ENCODE data around the gene C2. TPM values are rescaled to one million over a fixed set of nuclear protein-coding genes. Genes with fewer than 3 reads are reported as not detected.

Gene C2
- polyA plus RNA-seq (ENCODE audit: insufficient read length), result 3.9 TPM
- long read RNA-seq, donor 1, result 0 reads
- long read RNA-seq, donor 2, result 0 reads
- long read RNA-seq, donor 3, partial matches to known transcripts, result 7 of 9 reads
- long read RNA-seq, donor 3, other reads (novel, unspliced or antisense), result 0 of 9 reads
- long read RNA-seq, donor 4, result 0 reads
- long read RNA-seq, donor 5, result 0 reads
- long read RNA-seq, donor 6, result 0 reads
- long read RNA-seq, donor 7, result 0 reads
- long read RNA-seq, donor 8, result 0 reads

GRCh38 chr6:31927242-31927862 is at the start of gene C2:
TSS of gene C2 (plus strand) at chr6:31927717. CDS start at chr6:31927753, 36 bp downstream.
- DNase-seq, result no peak

- no peak for DNase-seq
These were observed 49.3 kb upstream of the C2 start for GRCh38 chr6:31878222-31878621.

- DNase-seq, result no peak
These were observed 48.8 kb upstream of the C2 start, which contains the start of gene SLC44A4 for GRCh38 chr6:31878726-31879125. TSS of gene SLC44A4 (minus strand) at chr6:31878997. CDS start at chr6:31878980, 17 bp downstream.

GRCh38 chr6:31879143-31879542 is 48.4 kb upstream of the C2 start:
- DNase-seq, result no peak

- DNase-seq, result no peak
These were observed 47.6 kb upstream of the C2 start for GRCh38 chr6:31879901-31880300.

- no peak for DNase-seq
These were observed 46.9 kb upstream of the C2 start for GRCh38 chr6:31880616-31881015.

GRCh38 chr6:31881136-31881859 is 46.2 kb upstream of the C2 start:
- no peak for DNase-seq

- no peak for DNase-seq
These were observed 45.2 kb upstream of the C2 start for GRCh38 chr6:31882344-31882743.

GRCh38 chr6:31883676-31884075 is 43.8 kb upstream of the C2 start:
- DNase-seq, result no peak

GRCh38 chr6:31884528-31885035 is 42.9 kb upstream of the C2 start:
- DNase-seq, result no peak

- no peak for DNase-seq
These were observed 41.0 kb upstream of the C2 start for GRCh38 chr6:31886541-31886991.

GRCh38 chr6:31887173-31888007 is 40.1 kb upstream of the C2 start:
- no peak for DNase-seq

- no peak for DNase-seq
These were observed 39.0 kb upstream of the C2 start for GRCh38 chr6:31888276-31889258.

GRCh38 chr6:31889331-31889972 is 38.1 kb upstream of the C2 start:
- no peak for DNase-seq

- DNase-seq, result no peak
These were observed 34.7 kb upstream of the C2 start for GRCh38 chr6:31892821-31893220.

- DNase-seq, result no peak
These were observed 31.0 kb upstream of the C2 start for GRCh38 chr6:31896493-31896855.

GRCh38 chr6:31896856-31897611 is 30.5 kb upstream of the C2 start:
- no peak for DNase-seq

- DNase-seq, result peak; percentile 83
These were observed 29.7 kb upstream of the C2 start, which contains the start of gene EHMT2 for GRCh38 chr6:31897612-31898382. TSS of gene EHMT2 (minus strand) at chr6:31897698. CDS start at chr6:31897677, 21 bp downstream.
